Measurements from ENCODE around the gene ZFPL1.

ZFPL1 gene

GRCh38 chr11:65057526-65057925 lies 26.5 kb upstream of the ZFPL1 start:
- Mint-ChIP-seq H3K27ac (no peak overlapping the region), H3K4me1 (no peaks in the 10 kb centered on the region), H3K4me3 (no peak overlapping the region), H3K36me3 (ENCODE audit: low read depth) (no peaks in the 10 kb centered on the region), H3K27me3 (ENCODE audit: low read depth) (peaks cover 6% of the 10 kb centered on the region), H3K9me3 (no peaks in the 10 kb centered on the region)
- no peak for TF ChIP-seq CTCF (IDR thresholded peaks at IDR 0.05; ENCODE audit: unreplicated experiment in 3 of 3)

- Mint-ChIP-seq H3K36me3 (ENCODE audit: low read depth) (no peaks in the 10 kb centered on the region), H3K9me3 (no peaks in the 10 kb centered on the region), H3K27me3 (ENCODE audit: low read depth) (peaks cover 6% of the 10 kb centered on the region), H3K4me3 (no peak overlapping the region), H3K27ac (no peak overlapping the region), H3K4me1 (no peaks in the 10 kb centered on the region)
- TF ChIP-seq CTCF (IDR thresholded peaks at IDR 0.05; ENCODE audit: unreplicated experiment in 3 of 3) = no peak
Measured at GRCh38 chr11:65058012-65058411, 26.0 kb upstream of the ZFPL1 start.

GRCh38 chr11:65058419-65059054 lies 25.5 kb upstream of the ZFPL1 start, which contains the start of gene NAALADL1:
TSS of gene NAALADL1 (minus strand) at chr11:65058553. CDS start at chr11:65058521, 32 bp downstream.
- no peaks in the 10 kb centered on the region for H3K36me3 Mint-ChIP-seq (ENCODE audit: low read depth)
- H3K4me1 Mint-ChIP-seq = no peaks in the 10 kb centered on the region
- TF ChIP-seq CTCF (IDR thresholded peaks at IDR 0.05; ENCODE audit: unreplicated experiment in 3 of 3) = no peak
- no peak within 1 kb of the TSS for H3K4me3 Mint-ChIP-seq
- peaks cover 6% of the 10 kb centered on the region for H3K27me3 Mint-ChIP-seq (ENCODE audit: low read depth)
- no peaks in the 10 kb centered on the region for H3K9me3 Mint-ChIP-seq
- H3K27ac Mint-ChIP-seq = no peak within 1 kb of the TSS

- Mint-ChIP-seq H3K36me3 (ENCODE audit: low read depth) (no peaks in the 10 kb centered on the region), H3K4me1 (no peaks in the 10 kb centered on the region), H3K4me3 (no peak overlapping the region), H3K27me3 (ENCODE audit: low read depth) (peaks cover 6% of the 10 kb centered on the region), H3K27ac (no peak overlapping the region), H3K9me3 (no peaks in the 10 kb centered on the region)
- TF ChIP-seq CTCF (IDR thresholded peaks at IDR 0.05; ENCODE audit: unreplicated experiment in 3 of 3) = no peak
Measured at GRCh38 chr11:65059523-65059922, 24.5 kb upstream of the ZFPL1 start.

- no peaks in the 10 kb centered on the region for H3K36me3 Mint-ChIP-seq (ENCODE audit: low read depth)
- no peaks in the 10 kb centered on the region for H3K9me3 Mint-ChIP-seq
- peaks cover 6% of the 10 kb centered on the region for H3K27me3 Mint-ChIP-seq (ENCODE audit: low read depth)
- no peak for TF ChIP-seq CTCF (IDR thresholded peaks at IDR 0.05; ENCODE audit: unreplicated experiment in 3 of 3)
- H3K4me1 Mint-ChIP-seq = no peaks in the 10 kb centered on the region
- H3K4me3 Mint-ChIP-seq = no peak overlapping the region
- no peak overlapping the region for H3K27ac Mint-ChIP-seq
Measured at GRCh38 chr11:65059959-65060824, 23.8 kb upstream of the ZFPL1 start.

All from nephron (organoid).